HG02973 (cell line): ENCODE measurements around the gene PTCD2.
A peak's percentile ranks its signal among the peaks of the same experiment; 100 is the strongest.

ENCODE experiments used
- ATAC-seq: cut with Tn5 transposase; IDR thresholded peaks from one replicate; pipeline ENCODE4 v1.9.1; 2021; ENCODE audit warnings: moderate library complexity; ENCODE audit not compliant: unreplicated experiment

Gene PTCD2

DNA sequence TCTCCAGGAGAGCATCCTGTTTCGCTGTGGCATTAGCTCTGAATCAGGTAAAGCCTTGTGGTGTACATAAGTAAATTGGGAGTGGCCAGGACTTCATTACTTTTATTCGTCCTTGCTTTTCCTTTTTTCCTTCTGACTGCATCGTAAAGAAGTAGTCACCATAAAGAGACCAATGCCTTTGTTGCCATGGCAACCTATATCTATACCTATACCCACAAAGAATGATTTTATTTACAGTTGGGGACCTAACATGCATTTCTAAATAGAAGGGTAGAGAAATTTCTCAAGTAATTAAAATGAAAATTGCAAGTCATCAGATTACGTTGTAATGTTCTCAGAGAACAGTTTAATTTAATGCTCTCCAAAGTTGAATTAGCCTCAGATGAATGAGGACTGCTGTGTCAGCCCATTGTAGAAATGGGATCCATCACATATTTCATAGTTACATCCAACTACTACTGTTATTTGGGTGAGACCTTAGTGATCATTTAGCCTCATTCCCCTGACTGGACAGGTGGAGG, 18.6 kb downstream of the PTCD2 start:
- ATAC-seq, result no peak

DNA sequence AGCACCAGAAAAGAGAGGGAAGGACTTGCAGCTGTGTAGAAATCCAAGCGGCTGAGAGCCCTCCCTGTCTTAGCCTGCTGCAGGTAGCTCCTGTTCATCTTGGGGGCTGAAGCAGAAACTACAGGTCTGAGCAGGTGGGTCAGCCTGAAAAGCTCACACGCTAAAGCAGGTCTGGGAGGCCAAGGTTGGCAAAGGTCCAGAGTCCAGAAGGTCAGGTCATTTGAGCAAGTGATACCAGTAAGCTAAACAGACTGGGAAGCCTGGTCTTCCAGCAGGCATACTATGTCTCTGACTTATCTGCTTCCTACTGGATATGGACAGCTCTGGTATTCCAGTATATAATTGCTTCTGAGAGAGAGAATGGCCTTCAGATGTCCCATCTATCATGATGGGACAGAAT, 26.2 kb downstream of the PTCD2 start:
- no peak for ATAC-seq

DNA sequence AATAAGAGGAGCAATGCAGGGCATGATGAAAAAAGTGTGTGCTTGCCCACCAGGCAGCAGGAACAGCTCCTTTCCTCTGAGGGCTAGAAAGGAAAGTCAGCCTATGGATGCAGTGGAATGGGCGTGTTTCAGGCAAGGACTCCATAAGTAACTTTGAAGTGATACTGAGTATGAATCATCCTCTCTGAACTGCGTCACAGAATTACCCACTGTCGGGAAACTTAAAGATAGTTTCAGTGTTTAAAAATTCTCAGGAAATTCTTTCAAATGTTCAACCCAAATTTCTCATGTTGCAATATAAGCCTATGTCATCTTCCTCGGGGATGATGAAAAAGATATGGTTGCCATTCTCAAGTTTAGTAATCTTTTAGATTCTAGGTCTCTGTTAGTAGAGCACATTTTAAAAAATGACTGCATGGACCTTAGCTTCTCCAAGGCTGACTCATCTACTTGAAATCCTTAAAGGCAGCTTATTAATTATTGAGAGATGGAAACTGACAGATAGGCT, 27.7 kb downstream of the PTCD2 start:
- no peak for ATAC-seq

DNA sequence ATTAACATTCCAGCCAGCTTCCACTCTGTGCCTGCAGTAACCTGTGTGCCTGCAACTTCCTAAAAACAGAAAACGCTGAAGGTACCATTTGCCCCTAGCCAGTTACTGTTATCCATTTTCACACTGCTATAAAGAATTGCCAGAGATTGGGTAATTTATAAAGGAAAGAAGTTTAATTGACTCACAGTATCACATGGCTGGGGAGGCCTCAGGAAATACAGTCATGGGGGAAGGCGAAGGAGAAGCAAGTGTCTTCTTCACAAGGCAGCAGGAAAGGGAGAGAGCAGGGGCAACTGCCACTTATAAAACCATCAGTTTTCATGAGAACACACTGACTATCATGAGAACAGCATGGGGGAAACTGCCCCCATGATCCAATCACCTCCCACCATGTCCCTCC, 31.2 kb downstream of the PTCD2 start:
- ATAC-seq, result no peak

DNA sequence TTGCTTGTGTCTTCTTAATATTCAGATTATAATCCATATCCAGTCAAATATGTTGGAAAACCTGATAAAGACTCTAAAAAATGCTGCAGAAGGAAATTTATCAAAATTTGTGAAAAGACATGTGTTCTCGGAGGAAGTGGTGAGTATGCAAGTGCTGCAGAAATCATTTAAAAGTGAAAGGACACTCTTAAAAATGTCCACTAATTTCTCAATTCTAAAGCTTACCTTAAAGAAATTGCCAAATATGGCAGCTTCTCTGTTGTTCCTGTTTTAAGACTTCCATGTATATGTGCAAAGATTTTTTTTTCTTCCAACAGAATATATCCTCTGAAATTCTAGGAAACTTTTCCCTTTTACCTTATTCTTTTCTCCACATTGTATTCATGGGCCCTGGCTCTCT, 32.4 kb downstream of the PTCD2 start:
- ATAC-seq, result no peak

DNA sequence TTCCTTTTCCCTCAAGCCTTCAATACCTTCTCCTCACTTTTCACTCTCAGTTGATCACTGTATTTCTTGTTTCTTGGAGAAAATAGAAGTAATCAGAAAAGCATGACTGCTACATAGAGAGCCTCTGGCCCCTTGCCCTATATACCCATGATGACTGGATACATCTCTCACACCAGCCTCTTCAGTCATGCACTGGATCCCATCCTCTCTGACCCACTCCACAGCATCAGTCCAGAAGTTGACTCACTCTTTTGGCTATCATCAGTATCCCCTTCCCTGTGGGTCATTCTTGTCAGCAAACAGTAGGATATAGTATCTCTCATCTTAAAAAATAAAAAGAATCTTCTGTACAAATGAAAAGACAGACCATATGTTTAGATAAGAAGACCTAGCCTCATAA, 32.9 kb downstream of the PTCD2 start:
- ATAC-seq, result no peak

DNA sequence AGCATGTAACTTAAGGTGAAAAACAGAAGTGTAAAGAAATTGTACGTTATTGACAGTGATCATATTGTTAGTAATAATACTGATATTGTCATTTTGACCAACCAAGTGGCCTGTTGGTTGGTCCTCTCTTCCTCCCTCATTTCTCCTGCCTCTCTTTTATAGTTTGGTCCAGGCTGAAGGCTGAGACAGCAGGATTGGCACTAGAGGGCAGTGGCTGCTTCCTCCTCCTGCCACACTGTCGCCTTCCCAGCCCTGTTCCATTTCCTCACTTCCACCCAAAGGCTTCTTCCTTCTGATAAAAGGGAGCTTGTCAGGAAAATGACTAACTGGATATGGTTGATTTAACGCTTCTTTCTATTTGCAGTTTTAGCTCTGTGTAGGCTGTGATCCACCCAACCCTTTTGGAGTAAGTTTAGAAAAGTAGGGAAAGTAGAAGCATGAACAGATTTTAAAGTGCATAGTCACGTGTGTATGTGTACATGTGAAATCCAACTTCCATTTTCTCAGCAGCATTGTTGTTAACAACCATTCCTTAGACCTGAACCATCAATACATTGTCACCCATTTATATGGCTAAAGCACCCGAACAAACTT, 35.6 kb downstream of the PTCD2 start:
- ATAC-seq, result no peak

DNA sequence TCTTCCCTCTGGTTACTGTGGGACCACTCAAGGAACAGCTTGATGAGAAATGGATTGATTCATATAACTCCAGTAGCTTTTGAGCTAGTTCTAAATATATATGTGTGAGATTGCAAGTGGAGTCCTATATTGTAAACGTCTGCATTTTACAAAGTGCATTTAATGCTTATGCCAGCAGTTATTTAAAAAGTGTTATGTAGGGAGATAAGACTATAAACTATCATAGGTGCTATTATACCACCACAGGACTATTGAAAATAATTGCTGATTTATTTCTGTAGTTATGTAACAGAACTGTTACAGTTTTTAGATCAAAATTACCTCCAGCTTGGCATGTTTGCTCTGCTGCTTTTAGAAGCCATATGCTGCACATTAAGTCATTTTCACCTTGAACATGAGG, 36.2 kb downstream of the PTCD2 start:
- ATAC-seq, result no peak

DNA sequence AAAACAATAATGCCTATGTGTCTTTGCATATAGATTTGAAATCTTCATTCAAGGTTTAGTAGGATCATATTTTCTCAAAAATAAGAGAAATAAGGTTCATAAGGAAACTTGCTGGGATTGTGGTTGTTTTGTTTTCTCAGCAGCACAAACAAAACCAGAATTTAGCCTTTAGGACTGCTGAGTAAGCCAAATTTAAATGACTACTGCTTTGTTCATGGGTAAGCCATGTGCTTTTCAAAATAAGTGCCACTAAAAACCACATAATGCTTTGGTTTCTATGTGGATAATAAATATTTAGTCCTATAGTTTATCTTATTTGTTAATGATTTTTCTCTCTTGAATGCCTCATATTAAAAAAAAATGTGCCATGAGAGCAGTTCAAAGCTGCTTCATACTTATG, 38.8 kb downstream of the PTCD2 start:
- no peak for ATAC-seq

DNA sequence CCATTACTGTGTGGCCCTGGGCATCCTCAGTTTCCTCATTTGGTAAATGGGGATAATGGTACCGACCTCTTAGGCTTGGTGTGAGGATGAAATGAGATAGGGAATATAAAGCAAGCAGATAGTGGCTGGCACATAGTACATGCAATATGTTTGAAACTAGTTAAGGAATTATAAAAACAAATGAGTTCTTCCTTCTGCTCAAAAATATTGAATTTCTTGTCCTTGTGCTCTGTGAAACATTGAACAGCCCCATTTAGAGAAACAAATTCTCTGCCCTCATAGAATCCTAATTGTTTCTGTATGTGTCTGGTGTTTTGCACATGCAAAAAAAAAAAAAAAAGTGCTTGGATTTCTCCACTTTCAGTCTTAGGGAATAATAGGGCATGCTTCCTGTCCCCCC, 39.7 kb downstream of the PTCD2 start:
- ATAC-seq, result no peak

DNA sequence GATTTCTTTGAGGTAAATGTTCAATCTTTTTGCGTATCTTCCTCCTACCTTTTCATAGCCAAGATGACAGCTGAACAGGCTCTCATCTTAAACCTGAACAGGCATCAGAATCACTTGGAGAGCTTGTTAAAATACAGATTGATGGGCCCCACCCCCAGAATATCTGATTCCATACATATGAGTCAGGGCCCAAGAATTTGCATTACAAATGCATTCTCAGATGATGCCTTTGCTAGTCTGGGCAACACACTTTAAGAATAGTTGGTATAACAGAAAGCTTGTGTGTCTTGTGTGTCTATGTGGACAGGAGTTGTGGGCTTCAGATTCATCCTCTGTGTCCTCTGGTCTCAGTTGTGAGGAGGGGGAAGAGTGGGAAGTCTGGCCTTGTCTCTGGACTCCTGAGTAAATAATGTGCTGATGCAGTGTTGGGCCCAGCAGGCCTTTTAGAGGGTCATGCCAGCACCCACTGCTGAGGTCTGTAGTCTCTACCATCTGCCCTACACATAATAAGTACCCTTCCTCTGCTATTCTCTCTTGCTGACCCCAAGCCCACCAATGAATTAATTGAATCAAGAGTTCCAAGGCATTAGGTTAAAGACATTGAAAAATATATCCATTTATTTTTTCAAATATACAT, 43.1 kb downstream of the PTCD2 start:
- ATAC-seq, result no peak

DNA sequence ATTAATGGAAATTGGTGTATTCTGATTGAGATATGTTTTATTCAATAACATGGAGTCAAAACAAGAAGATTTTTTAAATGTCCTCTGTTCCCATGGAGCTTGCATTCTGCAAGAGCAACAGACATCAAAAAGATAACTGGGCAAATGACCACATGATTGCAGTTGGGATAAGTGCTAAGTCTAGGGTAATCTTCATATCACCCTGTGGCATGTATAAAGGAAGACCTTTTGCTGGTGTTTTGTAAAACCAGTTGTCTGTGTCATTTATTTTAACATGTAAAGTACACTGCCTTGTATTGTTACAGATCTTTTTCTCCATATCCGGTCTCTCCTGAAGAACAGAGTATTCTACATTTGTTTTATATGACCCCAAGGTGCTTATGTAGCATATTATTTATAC, 44.0 kb downstream of the PTCD2 start:
- ATAC-seq, result no peak

DNA sequence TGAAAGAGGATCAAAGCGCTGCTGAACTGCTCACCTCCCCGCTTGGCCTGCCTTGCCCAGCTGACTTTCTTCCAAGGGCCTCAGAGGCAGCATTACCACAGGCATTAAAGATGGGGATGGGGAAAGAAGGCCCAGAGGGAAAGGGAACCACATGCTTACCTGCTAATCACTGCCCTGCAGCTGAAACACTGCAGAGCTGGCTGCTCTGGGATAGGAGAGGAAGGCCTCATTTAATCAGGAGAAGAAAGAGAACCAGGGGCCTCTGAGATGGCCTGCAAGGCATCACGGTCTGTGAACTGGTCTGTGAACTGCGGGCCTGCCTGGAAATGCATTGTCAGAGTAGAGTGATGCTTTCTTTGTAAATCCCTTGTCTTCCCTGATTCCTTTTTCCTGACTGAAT, 44.8 kb downstream of the PTCD2 start:
- ATAC-seq, result no peak

DNA sequence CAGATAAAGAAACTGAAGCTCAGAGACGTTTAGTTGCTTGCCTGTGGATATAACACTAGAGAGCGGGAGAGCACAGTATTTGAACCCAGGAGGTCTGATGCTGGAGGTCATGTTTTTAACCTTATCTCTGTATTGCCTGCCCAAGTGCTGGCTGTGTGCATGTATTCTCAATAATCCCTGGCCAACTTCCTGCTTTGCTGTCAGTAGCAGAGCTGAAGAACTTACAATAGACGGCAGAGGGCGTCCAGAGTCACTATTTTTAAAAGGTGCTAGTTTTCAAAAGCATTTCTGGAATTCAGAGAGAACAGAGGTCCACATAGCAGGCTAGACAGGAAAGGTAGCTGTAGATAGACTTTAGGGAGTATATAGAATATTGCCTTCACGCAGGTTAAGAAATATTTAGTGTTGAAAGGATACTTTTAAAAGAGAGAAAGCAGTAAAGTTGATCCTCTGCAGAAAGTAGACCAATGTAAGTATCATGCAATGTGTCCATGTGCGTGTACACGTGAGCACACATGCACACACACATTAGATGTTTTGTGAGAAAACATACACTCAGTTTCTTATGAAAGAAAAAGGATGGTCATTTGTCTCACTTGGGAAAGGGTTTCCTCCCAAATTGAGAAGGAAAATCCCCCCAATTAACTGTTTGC, 46.3 kb downstream of the PTCD2 start:
- peak; percentile 64 for ATAC-seq

DNA sequence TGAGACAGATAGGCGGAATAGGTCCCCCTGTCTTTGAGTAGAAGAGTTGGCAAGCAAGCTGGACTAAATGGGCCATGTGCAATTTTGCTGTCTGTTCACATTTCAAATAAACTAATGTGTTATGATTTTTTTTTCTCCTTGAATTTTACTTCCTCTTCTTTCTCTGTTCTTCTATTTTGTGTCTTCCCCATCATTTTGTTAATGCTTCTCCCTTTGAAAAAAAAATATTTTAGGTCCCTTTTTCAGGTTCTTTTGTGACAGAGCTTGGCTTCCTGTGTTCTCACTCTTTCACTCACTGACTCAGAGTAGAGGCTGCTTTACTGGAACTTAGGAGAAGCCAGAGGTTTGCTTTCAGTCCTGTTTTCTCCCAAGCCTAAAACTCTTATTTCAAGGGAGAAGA, 48.1 kb downstream of the PTCD2 start:
- ATAC-seq, result no peak

DNA sequence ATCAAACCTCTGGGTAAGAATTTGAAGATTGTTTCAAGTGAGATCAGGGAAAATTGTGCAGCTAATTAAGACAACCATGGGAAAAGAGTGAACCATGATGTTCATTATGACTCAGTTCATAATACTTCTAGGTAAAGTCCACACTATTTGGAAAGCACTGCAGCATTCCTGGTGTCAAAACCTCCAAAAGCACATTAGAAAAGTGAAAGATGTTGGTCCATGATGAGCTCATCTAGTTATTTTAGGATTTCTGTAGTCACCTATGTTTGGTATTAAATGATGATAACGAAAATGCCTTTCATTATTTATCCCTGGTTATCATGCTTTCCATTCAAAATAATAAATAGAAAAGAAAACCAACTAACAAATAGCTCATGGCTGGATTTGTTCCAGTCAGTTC, 49.1 kb downstream of the PTCD2 start:
- ATAC-seq, result no peak

DNA sequence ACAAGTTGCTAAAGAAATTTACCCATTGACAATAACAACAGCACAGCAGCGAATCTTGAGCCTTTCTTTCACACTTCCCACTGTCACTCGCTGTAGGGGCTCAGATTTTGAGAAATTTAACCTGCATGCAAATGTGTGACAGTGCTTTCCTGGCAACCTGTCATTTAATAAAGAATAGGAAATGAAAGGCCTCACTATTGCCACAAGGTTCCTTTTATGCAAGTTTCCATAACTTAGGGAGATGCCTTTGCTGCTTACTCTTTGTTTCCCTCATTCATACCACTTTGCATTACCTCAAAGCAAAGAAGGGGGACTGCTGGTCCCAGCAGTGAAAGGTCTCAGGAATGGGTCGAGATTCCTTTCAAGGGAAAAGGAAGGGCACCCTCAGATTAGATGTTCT, 49.5 kb downstream of the PTCD2 start:
- no peak for ATAC-seq

DNA sequence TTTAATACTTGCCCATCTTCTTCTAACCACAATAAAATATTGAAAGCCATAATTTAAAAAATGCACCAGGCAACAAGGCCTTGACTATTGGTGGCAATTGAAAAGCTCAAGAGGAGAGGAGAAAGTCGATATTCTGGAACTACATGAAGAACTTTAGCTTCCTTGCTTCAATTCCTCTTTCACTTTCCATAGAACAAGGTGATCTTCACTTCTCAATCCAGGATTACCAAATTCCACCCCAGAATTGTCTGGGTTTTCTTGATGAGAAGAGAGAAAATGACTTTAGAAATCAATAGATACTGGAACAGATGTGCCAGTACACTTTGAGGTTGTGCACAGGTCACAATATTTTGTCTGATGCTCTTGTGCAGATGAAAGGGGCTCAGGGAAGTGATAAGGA, 52.2 kb downstream of the PTCD2 start:
- no peak for ATAC-seq

DNA sequence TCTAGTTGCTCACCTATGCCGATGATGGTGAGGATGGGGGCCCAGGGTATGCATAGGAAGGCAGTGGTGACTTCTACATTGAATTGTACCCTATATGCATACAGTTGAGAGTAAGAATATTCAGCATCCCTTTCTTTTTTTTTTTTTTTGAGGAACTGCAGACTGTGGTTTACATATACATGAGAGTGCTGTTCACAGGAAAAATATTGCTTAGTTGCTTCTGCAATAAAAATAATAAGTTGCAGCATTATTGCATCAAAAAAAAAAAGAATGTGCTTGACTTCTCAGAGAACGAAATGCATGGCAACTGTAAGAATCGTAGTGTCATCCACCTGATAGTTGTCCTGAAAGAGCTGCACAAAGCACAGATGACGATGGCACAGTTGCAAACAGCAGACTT, 52.8 kb downstream of the PTCD2 start:
- ATAC-seq, result no peak

DNA sequence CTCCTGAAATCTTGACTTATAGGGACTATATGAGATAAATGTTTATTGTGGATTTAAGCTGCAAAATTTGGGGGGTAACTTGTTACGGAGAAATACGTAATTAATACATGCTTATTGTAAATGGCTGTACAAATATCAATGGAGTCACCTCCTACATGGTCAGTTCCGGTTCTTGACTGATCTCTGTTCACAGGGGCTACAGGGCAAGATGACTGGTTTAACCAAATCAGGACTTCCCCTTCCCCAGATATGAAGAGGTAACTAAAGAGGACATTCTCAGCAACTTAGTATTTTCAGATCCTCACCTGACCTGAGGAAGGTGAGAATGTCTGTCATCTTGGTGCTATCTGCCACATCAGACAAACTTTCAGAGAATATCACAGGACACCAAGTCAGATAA, 54.7 kb downstream of the PTCD2 start:
- no peak for ATAC-seq

DNA sequence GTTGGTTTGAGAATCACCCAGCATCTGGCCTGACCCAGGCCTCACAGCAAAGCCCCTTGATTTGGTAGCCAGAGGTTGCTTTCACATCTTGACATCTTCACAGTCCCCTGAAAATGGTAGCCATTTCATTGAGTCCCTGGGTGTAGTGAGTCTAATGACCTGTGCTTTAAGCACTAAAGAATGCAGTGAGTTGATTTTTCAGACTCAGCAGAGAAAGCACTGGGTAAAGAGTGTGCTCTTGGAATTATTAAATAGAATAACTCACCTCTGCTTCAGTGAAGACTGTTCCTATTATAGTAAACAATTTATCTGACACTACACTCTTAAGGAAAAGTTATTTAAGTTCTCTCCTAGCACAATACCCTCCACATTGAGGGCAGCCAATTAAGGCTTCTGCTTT, 56.2 kb downstream of the PTCD2 start:
- ATAC-seq, result no peak

DNA sequence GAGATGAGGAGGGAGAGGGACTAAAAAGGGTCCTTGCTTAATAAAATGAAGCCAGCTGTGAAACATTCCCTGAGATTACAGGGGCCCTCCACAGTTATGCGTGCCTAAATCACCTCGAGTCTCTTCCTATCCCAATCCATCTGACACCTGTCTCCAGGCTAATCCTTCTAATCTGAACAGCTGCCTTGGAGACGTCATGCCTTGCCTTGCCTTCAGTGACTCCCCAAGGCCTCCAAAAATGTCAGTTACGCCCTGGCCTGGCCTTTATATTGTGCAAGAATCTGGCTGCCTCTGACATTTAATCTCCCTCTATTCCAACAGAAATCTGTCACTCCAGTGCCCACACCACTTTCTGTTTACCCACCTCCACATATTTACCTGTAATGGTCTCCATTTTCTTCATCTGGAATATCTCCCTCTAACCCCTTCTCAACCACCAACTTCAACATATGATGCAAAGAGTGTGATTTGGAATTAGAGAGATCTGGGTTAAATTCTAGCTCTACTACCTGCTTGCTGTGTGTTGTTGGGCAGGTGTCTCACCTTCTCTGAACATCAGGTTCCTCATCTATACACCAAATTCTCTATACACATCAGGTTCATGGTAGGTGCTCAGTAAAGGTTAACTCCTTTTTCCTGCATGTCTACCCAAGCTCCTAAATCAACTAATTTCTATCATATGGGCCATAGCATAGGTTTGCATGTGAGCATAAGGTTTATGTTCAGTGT, 57.9 kb downstream of the PTCD2 start:
- no peak for ATAC-seq
